HepG2 (cell line): ENCODE measurements around the gene SDHD. TPM values are rescaled to one million over a fixed set of nuclear protein-coding genes. Genes with fewer than 3 reads are reported as not detected.

Source experiments
- ATF7 ChIP-seq, 2 experiments: fragments of 450-650 bp in 1 of 2; sonication (generic) in 1 of 2; formaldehyde crosslinking in 1 of 2; IDR thresholded peaks; 2 replicates each; pipeline versions ENCODE4 v1.4.0 to v1.6.1; 2016 to 2020; ENCODE audit warnings: antibody characterized with exemption in 1 of 2, mild to moderate bottlenecking in 1 of 2, missing genetic modification reagents in 1 of 2
- ELK4 ChIP-seq: sonication (generic); formaldehyde crosslinking; IDR thresholded peaks from 2 replicates; pipeline ENCODE4 v1.9.0; 2021; ENCODE audit warnings: missing genetic modification reagents, borderline replicate concordance
- FOXJ3 ChIP-seq: sonication (generic); formaldehyde crosslinking; IDR thresholded peaks from 2 replicates; pipeline ENCODE4 v1.4.0; 2020; ENCODE audit warnings: missing genetic modification reagents, mild to moderate bottlenecking, borderline replicate concordance
- FOXO1 ChIP-seq: sonication (generic); formaldehyde crosslinking; IDR thresholded peaks from 2 replicates; pipeline ENCODE4 v1.4.0; 2020; ENCODE audit warnings: missing genetic modification reagents
- GTF3A ChIP-seq: sonication (generic); formaldehyde crosslinking; conservative IDR thresholded peaks from 2 replicates; pipeline ENCODE4 v1.4.0; 2020; ENCODE audit warnings: mild to moderate bottlenecking, missing genetic modification reagents
- KIAA2018 ChIP-seq: sonication (generic); formaldehyde crosslinking; IDR thresholded peaks from 2 replicates; pipeline ENCODE4 v1.5.0; 2020; ENCODE audit warnings: mild to moderate bottlenecking, missing genetic modification reagents, borderline replicate concordance
- MIER2 ChIP-seq: IDR thresholded peaks from 2 replicates; pipeline ENCODE4 v1.6.1; 2016; ENCODE audit warnings: missing biosample characterization, missing genetic modification reagents
- MLLT10 ChIP-seq: sonication (generic); formaldehyde crosslinking; IDR thresholded peaks from 2 replicates; pipeline ENCODE4 v1.4.0; 2020; ENCODE audit warnings: missing genetic modification reagents
- MZF1 ChIP-seq: sonication (generic); formaldehyde crosslinking; IDR thresholded peaks from 2 replicates; pipeline ENCODE4 v1.8.1; 2023; ENCODE audit warnings: mild to moderate bottlenecking, missing genetic modification reagents, borderline replicate concordance
- NFIC ChIP-seq: IDR thresholded peaks from 2 replicates; pipeline ENCODE4 v1.6.1; 2012; ENCODE audit warnings: mild to moderate bottlenecking, low read length, inconsistent platforms
- SOX13 ChIP-seq, 3 experiments: fragments of 450-650 bp in 1 of 3; sonication (generic) in 1 of 3; formaldehyde crosslinking in 1 of 3; IDR thresholded peaks in 2 of 3; conservative IDR thresholded peaks in 1 of 3; 2 replicates each; pipeline versions ENCODE4 v1.5.0 to v1.6.1; 2016 to 2020; ENCODE audit warnings: antibody characterized with exemption in 1 of 3, mild to moderate bottlenecking in 1 of 3, missing compliant biosample characterization in 1 of 3, missing genetic modification reagents in 1 of 3, moderate library complexity in 1 of 3
- ZBTB1 ChIP-seq: sonication (generic); formaldehyde crosslinking; IDR thresholded peaks from 2 replicates; pipeline ENCODE4 v1.4.0; 2020; ENCODE audit warnings: missing genetic modification reagents, borderline replicate concordance
- ZIK1 ChIP-seq: sonication (generic); formaldehyde crosslinking; IDR thresholded peaks from 2 replicates; pipeline ENCODE4 v1.5.0; 2020; ENCODE audit warnings: mild to moderate bottlenecking, low read depth, missing genetic modification reagents, borderline replicate concordance
- ZNF18 ChIP-seq: sonication (generic); formaldehyde crosslinking; IDR thresholded peaks from 2 replicates; pipeline ENCODE4 v1.8.0; 2022; ENCODE audit warnings: mild to moderate bottlenecking, missing genetic modification reagents; ENCODE audit not compliant: insufficient replicate concordance
- ZNF672 ChIP-seq: sonication (generic); formaldehyde crosslinking; IDR thresholded peaks from 2 replicates; pipeline ENCODE4 v1.8.1; 2022; ENCODE audit warnings: missing genetic modification reagents
- ZNF780A ChIP-seq: sonication (generic); formaldehyde crosslinking; IDR thresholded peaks from 2 replicates; pipeline ENCODE4 v1.8.0; 2022; ENCODE audit warnings: mild to moderate bottlenecking, missing genetic modification reagents, moderate library complexity
- ZNF816 ChIP-seq: sonication (generic); formaldehyde crosslinking; IDR thresholded peaks from 2 replicates; pipeline ENCODE4 v1.8.0; 2022; ENCODE audit warnings: missing genetic modification reagents, mild to moderate bottlenecking, borderline replicate concordance
- polyA plus RNA-seq, 8 experiments: library from polyadenylated mRNA; depleted of rRNA in 3 of 8; stranded (reverse) in 7 of 8; unstranded in 1 of 8; fragments of >200 nt; fragmentation: Illumina TruSeq in 4 of 8; extraction: Trizol in 4 of 8; gene quantifications; 2 replicates each; pipeline versions ENCODE4 v1.2.1 to v1.2.3, GENCODE V29; 2011 to 2016; ENCODE audit warnings: low read depth in 4 of 8, missing spikeins in 1 of 8, mixed read lengths in 1 of 8; ENCODE audit not compliant: insufficient read depth in 1 of 8
- total RNA-seq, 5 experiments: library from RNA; depleted of rRNA; stranded (reverse); fragments of >200 nt; fragmentation: Illumina TruSeq; extraction: Trizol; gene quantifications; 2 replicates each; pipeline ENCODE4 v1.2.3, GENCODE V29; 2016; ENCODE audit warnings: low read depth in 1 of 5

The SDHD gene
- total and polyA plus RNA-seq, 2 of the 13 experiments (the other 11 are each of a cell fraction or from before 2014, with no cell fraction given) = 117 to 123 TPM

- TF ChIP-seq ZNF18 (CRISPR knock-in tag) = no peak
- no peak for TF ChIP-seq ZBTB1 (CRISPR knock-in tag)
- TF ChIP-seq SOX13 (IDR thresholded peaks at IDR 0.05) = no peak
- peak in 1 of 2 experiments; percentile 62; a peak in 1 of 4 replicates for TF ChIP-seq SOX13 (CRISPR knock-in tag; conservative IDR thresholded peaks at IDR 0.05 in 1 of 2, IDR thresholded peaks at IDR 0.05 in 1 of 2)
- 0 out of 2 replicates have a peak, but pooled peaks have one; percentile 70 for TF ChIP-seq GTF3A (CRISPR knock-in tag)
- TF ChIP-seq FOXO1 (CRISPR knock-in tag) = peak; percentile 74
- no peak for TF ChIP-seq NFIC
- TF ChIP-seq KIAA2018 (CRISPR knock-in tag) = no peak
- no peak; the same call in 1 of the 2 replicates for TF ChIP-seq MZF1
- TF ChIP-seq MLLT10 = no peak
- TF ChIP-seq FOXJ3 = no peak
- TF ChIP-seq ZIK1 (CRISPR knock-in tag) = no peak; the same call in 1 of the 2 replicates
- TF ChIP-seq ATF7 (IDR thresholded peaks at IDR 0.05) = no peak
- TF ChIP-seq ATF7 (CRISPR knock-in tag; IDR thresholded peaks at IDR 0.05) = peak; percentile 20; the same call in 1 of the 2 replicates
- 0 out of 2 replicates have a peak, but pooled peaks have one; percentile 20 for TF ChIP-seq MIER2 (CRISPR knock-in tag)
- TF ChIP-seq ZNF780A (CRISPR knock-in tag) = peak; percentile 80; the same call in 1 of the 2 replicates
- TF ChIP-seq ZNF672 (CRISPR knock-in tag) = no peak
- peak; percentile 47; the same call in 1 of the 2 replicates for TF ChIP-seq ZNF816
- TF ChIP-seq ELK4 (CRISPR knock-in tag) = no peak
These were observed at the start of gene SDHD, which contains the start of gene TIMM8B (continued) for GRCh38 chr11:112086422-112087191.
